ENCODE data around the gene SREK1.

GRCh38 chr5:66179297-66180051 lies 35.4 kb downstream of the SREK1 start:
- TF ChIP-seq CTCF (IDR thresholded peaks at IDR 0.05) (no peak), POLR2A (IDR thresholded peaks at IDR 0.05) (no peak)
